ENCODE measurements around the gene OSBPL1A.
A peak's percentile ranks its signal among the peaks of the same experiment; 100 is the strongest.

OSBPL1A gene

DNA sequence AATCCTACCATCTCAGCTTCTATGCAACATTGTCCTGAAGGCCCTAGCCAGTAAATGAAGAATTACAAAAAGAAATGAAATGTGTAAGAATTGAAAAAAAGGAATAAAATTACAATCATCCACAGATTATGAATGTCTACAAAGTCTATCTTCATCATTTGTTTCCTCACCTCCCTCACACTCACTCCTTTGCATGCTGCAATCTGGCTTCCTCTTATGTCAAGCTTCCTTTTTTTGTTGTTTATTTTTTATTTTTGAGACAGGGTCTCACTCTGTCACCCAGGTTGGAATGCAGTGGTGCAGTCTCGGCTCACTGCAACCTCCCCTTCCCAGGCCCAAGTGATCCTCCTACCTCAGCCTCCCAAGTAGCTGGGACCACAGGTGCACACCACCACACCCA lies 129.7 kb downstream of the OSBPL1A start:
- no peak for DNase-seq (ENCODE audit: low spot score)

GRCh38 chr18:24266131-24266530 lies 131.5 kb downstream of the OSBPL1A start:
- DNase-seq (ENCODE audit: low spot score) = no peak

- DNase-seq (ENCODE audit: low spot score) = no peak
Measured at GRCh38 chr18:24265502-24266064, 132.0 kb downstream of the OSBPL1A start.

- DNase-seq (ENCODE audit: low spot score) = no peak
Measured at GRCh38 chr18:24263050-24263449, 134.6 kb downstream of the OSBPL1A start.

GRCh38 chr18:24262087-24262486 lies 135.5 kb downstream of the OSBPL1A start:
- no peak for DNase-seq (ENCODE audit: low spot score)

DNA sequence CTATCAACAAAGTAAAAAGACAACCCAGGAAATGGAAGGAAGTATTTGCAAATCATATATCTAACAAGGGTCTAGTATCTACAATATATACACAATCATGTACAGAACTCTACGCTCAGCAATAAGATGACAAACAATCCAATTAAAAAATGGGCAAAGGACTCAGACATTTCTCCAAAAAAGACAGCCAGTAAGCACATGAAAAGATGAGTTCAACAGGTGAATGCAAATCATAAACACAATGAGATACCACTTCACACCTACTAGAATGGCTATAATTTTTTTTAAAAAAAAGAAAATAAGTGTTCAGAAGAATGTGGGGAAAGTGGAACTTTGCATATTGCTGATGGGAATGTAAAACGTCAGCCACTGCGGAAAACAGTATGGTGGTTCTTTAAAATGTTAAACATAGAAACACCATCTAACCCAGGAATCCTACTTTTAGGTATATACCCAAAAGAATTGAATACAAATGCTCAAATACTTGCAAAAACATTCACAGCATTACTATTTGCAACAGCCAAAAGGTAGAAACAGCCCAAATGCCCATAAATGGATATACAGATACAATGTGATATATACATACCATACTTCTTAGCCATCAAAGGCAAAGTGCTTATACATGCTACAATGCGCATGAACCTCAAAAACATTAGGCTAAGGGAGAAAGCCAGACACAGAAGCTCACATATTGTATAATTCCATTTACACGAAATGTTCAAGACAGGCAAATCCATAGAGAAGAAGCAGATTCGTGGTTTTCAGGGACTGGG lies 137.6 kb downstream of the OSBPL1A start:
- no peak for DNase-seq (ENCODE audit: low spot score)

DNA sequence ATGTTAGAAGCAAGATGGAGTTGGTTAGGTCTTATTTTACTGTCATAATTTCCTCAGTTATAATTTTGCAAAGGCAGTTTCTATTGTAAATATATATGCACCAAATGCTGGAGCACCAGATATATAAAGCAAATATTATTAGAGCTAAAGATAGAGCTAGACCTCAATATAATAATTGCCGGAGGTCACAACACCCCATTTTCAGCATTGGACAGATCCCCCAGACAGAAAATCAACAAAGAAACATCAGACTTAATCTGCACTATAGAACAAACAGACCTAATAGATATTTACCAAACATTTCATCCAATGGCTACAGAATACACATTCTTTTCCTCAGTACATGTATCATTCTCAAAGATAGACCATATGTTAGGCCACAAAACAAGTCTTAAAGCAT lies 143.6 kb downstream of the OSBPL1A start:
- DNase-seq (ENCODE audit: low spot score) = no peak

GRCh38 chr18:24249716-24250115 lies 147.9 kb downstream of the OSBPL1A start:
- DNase-seq (ENCODE audit: low spot score) = no peak

GRCh38 chr18:24248359-24248758 lies 149.3 kb downstream of the OSBPL1A start:
- no peak for DNase-seq (ENCODE audit: low spot score)

DNA sequence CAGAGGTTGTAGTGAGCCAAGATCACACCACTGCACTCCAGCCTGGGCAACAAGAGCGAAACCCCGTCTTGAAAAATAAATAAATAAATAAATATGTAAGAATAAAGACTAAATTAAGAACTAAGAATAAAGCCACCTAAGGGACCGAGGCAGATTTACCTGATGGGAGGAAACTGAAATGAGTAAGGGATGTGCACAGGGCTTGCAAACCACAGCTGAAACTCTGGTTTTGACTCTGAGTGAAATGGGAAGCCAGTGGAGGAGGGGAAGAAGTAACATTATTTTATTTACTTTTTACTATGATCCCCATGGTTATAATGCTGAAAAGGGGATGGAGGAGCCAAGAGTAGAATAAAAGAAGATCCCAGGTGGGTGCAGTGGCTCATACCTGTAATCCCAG lies 151.5 kb downstream of the OSBPL1A start:
- DNase-seq (ENCODE audit: low spot score) = no peak

- no peak for DNase-seq (ENCODE audit: low spot score)
Measured at GRCh38 chr18:24244698-24245097, 152.9 kb downstream of the OSBPL1A start.

GRCh38 chr18:24243677-24244076 lies 153.9 kb downstream of the OSBPL1A start:
- DNase-seq (ENCODE audit: low spot score) = no peak

- DNase-seq (ENCODE audit: low spot score) = no peak
Measured at GRCh38 chr18:24239341-24239740, 158.3 kb downstream of the OSBPL1A start.

DNA sequence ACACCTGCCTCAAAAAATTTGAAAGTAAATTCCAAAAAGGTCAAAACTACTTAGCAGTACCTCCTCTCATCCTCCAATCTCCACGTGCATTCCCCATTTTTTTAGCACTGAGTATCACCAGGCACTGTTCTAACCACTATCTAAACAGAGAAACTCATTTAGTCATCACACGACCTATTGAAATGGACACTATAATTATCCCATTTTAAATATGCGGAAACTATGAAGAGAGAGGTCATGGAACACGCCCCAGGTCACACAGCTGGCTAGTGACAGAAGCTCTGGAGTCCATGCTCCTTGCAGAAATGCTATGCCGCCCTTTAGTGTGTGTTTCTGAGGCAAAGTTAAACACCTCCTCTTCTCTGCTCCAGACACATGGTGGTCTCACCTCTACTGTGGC lies 159.2 kb downstream of the OSBPL1A start:
- no peak for DNase-seq (ENCODE audit: low spot score)

DNA sequence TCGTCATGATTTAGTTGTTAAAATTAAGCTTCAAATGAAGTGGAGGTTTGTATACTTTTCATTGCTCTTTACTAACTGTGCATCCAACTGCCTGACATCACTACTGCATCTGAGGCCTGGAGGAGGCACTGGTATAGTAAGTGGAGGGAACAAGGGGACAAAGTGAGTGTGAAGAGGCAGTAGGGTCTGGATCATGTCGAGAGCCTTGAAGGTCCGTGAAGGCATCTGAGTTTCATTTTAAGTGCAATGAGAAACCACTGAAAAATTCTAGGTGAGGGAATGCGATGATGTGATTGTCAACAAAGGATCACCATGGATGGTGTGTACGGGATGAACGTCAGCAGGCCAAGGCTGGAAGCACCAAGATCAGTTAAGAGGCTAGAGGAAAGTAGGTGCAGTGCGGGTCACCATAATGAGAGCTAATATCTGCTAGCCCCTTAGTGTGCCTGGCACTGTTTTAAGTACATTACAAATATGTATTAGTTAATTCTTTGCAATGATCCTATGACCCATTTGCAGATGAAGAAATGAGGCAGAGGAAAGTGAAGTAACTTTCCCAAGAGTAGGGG lies 162.7 kb downstream of the OSBPL1A start:
- DNase-seq (ENCODE audit: low spot score) = no peak

DNA sequence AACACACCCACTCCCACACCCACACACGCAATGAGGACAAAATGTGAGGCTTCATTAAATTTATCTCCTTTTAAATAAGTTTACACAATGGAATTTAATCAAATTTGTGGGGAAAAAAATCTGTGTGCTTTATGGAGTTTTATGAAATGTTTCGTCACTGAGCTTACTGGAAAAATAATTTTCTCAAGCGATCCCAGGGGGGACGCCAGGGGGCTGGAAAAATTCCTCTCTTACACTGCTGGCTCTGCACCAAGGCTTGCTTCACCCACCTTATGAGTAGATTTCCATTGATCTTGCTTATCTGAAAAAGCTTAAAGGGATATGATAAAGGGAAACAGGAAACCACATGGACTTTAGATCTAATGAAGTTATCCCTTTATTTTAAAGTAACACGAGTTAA lies 163.3 kb downstream of the OSBPL1A start:
- no peak for DNase-seq (ENCODE audit: low spot score)

DNA sequence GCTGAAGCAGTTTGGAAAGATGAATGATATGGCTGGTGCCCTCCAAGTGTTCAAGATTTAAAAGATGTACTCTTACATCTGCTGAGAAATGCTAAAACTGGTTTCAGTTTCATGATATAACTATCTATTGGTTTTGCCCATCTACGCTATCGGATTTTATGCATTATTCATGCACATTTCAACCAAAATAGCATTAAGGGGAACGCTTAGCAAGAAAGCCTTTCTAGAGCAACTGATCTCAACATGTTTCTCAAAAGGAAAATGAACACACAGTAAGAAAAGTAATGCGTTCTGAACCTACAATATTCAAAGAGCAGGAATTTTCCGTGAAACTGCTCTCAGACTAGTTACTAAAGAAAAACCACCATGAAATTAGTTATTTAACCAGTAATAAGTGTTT lies 164.8 kb downstream of the OSBPL1A start:
- DNase-seq (ENCODE audit: low spot score) = no peak

- DNase-seq (ENCODE audit: low spot score) = no peak
Measured at GRCh38 chr18:24231773-24232735, 165.6 kb downstream of the OSBPL1A start.

DNA sequence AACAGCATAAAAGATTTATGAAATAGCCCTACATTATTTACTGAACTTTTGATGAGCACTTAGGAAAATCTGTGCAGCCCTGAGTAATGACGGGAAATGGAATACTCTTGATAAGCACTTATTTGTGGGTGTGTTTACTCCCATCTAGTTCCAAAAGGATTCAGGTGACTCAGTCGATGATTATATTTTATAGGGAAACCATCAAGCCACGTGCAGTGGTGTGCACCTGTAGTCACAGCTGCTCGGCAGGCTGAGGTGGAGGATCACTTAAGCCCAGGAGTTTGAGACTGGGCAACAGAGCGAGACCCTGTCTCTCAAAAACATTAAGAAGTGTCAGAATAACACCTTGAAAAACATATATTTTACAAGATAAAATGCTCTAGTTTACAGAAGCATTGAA lies 166.9 kb downstream of the OSBPL1A start:
- DNase-seq (ENCODE audit: low spot score) = no peak

- DNase-seq (ENCODE audit: low spot score) = no peak
Measured at GRCh38 chr18:24228667-24229041, 169.0 kb downstream of the OSBPL1A start.

GRCh38 chr18:24227977-24228666 lies 169.5 kb downstream of the OSBPL1A start:
- DNase-seq (ENCODE audit: low spot score) = peak; percentile 28

GRCh38 chr18:24220318-24220688 lies 177.3 kb downstream of the OSBPL1A start:
- DNase-seq (ENCODE audit: low spot score) = no peak
